Activated CD4-positive, alpha-beta T cell treated with anti-CD3 and anti-CD28 coated beads, Interleukin-2, amount 50 U/mL, for 48 hours (primary cell): Measurements from ENCODE around the gene MACROD1.
"Not testable (repeated sequence)": the region's sequence is repeated elsewhere in the genome, so short reads cannot be mapped to it uniquely, and the experiment has no call there.

Source experiments
- DNase-seq, 2 experiments: peaks; one replicate each; pipeline ENCODE4 v3.0.0-alpha.2; 2020

Gene MACROD1

DNA sequence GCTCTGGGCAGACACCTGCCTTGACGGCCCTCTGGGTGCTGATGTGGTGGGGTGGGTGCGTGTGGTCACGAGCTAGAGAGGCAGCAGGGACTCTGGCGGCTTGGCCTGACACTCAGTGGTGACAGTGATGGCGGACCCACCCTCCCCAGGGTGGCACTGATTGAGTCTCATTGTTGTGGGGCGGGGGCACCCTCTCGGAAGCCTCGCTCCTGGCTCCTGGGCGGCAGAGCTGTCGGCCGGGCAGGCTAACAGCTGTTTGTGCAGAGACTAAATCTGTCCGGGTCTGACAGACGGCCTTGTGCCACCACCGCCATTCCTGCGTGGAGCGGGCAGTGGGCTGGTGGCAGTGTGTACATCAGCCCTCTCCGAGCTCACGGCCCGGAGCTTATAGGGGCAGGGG lies 114.6 kb downstream of the MACROD1 start:
- no peak for DNase-seq

DNA sequence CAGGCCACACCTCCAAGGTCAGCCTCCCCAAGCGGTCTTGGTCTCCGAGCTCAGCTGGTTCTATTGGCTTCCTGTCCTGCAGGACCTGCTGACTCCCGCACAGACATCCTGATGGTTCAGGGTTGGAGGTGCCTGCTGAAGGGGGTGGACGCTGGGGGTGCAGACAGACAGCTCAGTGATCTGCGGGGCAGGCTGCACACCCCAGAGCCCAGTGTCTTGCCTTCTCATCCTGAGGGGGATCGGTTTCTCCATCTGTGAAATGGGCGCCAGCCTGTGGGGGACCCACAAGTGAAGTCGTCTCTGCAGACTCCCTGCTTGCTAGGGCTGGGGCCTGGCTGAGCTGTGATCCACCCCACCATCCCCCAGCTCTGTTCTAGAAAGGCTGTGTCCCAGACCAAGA lies 116.4 kb downstream of the MACROD1 start:
- no peak for DNase-seq

DNA sequence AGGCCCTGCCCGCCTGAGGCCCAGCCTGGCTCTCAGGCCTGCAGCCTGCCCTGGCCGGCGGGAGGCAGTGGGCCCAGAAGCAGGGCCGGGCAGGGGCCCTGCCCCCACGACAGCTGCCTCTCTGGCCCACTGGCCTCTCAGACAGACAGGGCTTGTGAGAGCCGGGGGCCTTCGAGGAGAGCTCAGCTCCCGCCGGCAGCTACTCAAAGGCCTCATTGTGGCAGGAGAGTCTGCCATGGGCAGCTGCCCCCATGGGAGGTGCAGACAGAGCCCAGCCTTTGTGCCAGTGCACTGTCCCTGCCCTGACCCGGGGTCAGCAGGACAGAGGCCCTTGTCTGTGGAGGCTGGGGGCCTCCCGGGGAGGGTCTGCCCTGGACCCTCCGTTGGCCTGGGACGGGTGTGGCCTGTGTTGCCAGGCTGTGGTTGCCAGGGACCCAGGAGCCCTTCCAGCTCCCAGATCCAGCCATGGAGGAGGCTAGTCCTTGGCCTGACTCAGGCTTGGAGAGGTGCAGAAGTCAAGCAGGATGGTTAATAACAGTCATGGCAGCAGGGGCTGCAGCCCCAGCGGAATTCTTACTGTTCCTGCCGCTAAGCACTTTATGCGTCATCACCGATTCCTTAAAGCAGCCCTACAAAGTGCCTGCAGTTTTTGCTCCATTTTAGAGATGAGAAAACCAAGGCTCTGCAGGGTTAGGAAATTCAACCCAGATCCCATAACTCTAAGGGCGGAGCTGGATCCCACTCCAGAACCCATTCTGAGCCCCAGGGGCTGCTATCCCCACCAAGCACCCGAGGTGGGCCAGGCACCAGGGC lies 117.7 kb downstream of the MACROD1 start:
- DNase-seq = no peak

DNA sequence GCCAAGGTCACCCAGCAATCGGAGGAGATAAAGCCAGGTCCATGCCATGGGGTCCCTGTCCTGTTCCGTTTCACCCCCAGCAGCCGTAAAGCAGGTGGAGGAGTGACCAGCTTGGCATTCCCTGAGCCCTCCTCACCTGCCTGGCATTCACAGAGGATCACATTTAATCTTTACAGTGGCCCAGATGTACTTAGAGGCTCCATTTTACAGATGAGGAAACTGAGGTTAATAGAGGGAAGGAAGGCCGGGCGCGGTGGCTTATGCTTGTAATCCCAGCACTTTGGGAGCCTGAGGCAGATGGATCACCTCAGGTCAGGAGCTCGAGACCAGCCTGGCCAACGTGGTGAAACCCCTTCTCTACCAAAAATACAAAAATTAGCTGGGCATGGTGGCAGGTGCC lies 118.5 kb downstream of the MACROD1 start:
- DNase-seq = not testable (repeated sequence)

DNA sequence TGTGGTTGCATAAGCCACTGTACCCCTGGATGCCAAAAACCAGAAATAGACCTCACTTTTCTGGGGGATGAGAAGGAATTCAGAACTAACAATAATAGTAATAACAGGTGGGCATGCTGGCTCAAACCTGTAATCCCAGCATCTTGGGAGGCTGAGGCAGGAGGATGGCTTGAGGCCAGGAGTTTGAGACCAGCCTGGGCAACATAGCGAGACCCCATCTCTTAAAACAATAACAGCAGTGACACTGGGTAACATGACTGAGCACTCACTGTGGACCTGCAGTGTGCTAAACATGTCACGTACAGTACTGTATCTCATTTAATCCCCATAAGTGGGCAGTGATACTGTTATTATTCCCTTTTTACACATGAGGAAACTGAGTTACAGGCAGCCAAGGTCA lies 120.2 kb downstream of the MACROD1 start:
- no peak for DNase-seq

DNA sequence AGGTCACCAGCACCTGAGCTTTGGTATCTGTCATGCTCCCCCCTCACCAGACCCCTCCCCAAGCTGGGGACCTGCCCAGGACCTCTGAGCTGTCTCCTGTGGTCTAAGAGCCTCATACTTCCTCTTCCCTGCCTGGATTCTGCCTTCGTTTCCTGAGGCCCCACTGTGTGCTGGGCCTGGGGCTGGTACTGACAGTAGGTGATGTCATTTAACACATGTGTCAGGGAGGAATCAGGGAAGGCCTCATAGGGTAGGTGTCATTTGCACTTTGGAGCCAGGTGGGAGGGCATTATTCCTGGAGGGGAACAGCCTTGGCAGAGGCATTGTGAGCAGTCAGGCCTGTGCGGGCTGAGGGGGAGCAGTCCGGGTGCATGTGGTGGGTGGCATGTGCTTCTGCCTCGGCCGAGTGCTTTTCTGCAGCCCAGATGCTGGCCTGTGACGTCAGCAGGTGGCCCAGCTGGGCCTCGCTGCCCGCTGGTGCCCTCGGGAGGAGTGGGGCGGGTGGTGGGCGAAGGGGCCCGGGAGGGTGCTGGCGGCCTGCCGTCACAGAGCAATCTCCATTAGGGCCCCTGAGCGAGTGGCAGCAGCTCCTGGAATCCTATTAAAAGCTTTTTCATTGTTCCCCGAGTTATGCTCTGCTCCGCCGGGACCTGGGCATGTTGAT lies 121.1 kb downstream of the MACROD1 start:
- DNase-seq = no peak

DNA sequence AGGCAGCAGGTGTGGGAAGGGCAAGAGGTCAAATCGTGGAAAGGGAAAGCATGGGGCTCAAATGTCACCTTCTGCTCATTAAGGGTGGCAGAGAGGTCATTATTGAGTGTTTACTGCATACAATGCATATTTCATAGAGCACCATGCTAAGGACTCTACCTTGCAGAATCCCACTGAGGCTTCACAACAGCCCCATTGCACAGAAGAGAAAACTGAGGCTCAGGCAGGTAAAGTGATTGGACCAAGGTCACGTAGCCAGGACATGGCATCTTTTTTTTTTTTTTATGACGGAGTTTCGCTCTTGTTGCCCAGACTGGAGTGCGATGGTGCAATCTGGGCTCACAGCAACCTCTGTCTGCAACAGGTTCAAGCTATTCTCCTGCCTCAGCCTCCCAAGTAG lies 122.4 kb downstream of the MACROD1 start:
- DNase-seq = no peak

GRCh38 chr11:64042301-64042700 lies 123.6 kb downstream of the MACROD1 start:
- no peak for DNase-seq

DNA sequence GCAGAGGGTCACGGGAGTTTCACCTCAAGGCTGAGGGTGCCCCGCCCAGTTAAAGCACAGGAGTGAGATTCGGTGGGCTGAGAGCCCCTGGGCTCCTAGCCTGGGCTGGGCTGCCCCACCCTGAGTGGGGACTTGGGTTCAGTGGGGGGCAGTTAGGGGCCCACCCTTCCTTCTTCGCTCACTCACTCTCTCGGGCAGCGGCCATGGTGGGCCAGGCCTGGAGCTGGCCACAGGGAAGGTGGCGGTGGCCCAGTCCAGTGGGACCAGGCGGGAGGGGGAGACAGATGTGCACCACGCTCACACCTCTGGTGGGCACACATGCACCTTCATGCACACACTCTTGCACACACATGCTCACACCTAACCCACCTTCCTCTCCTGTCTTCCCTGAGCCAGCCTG lies 124.1 kb downstream of the MACROD1 start:
- DNase-seq = no peak

DNA sequence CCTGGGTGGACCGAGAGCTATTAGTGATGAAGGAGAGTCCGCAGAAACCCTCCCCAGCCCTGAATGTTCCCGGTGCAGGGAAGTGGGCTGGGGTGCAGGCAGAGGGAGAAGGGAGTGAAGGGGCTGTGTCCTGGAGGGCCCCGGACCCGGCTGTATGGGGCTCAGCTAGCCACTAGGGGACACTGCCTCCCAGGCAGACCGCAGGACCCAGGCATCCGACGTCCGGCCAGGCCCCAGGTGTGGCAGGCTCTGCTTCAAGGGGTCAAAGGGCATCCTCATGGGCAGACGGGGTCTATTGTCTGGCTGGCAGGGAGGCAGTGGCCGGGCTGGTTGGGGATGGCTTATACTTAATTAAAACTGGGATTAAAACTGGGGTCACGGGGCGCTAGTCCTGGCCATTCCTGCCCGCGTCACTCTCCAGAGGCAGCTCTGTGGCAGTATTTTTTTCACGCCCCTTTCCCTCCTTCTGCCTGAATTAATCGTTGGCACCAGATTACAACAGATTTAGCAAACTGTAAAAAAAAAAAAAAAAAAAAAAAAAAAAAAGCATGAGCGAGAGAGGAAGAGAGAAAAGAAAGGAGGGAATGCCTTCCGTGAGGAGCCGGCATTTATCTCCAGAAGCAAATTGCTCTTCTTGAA lies 125.1 kb downstream of the MACROD1 start:
- DNase-seq = no peak

GRCh38 chr11:64039012-64039665 lies 126.8 kb downstream of the MACROD1 start:
- DNase-seq = no peak

DNA sequence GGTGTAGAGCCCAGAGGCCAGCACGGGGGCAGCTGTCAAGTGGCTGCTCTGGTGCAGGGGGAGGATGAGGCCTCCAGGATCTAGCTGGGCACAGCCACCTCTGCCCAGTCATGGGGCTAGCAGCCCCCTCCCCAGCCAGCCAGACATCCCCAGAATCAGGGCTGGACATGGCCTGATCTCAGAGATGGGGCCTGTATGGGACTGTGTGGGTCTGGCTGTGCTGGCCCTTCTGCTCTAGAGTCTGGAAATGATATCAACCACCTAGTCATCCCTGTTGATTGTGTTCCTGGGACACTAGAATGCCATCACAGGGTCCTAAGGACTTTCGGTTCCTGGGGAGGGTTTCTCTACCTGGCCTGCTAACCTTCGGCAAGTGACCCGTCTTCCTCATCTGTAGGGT lies 127.4 kb downstream of the MACROD1 start:
- no peak for DNase-seq

DNA sequence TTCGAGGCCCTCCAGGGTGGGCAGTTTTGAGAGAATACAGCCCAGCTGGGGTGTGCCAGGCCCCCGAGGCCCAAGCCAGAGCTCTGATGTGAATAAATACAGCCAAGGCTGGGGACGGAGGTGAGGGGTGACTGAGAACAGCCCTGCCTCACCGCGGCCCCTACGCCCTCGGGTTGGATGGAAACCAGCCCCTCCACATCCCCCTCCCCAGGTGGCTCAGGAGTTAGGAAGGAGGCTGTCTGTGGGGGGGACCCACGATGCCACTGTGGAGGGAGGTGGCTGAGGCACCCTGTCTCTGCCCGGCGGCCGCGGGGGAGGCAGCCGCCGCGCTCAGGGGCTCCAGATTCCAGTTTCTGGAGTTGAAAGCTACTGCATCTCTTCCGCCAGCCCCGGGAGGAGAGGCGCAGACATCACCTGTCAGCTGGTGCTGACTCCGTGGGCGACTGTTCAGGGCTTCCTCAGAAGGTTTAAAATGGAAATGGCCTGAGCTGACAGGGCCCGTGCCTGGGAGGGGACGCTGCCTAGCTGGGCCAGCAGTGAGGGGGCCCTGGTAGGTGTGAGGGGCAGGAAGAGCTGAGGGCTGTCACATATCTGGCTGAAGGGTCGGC lies 128.8 kb downstream of the MACROD1 start:
- DNase-seq = no peak

- DNase-seq = no peak
Measured at GRCh38 chr11:64036087-64037026, 129.6 kb downstream of the MACROD1 start.

DNA sequence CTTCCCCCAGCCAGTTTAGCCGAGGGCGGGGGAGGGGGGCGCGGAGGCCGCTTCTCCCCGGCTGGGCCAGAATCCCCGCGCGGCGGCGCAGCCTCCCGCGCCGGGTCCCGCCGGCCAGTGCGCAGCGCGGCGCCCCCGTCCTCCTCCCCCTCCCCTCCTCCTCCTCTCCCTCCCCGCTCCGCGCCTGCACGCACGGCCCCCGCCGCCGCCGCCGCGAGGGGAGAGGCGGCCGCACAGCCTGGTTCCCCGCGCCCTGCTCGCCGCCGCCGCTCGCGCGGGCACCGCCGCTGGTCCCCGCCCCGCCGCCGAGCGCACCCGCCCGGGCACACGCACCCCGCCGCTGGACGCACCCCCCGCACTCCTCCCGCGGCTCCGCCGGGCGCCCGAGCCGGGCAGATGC lies 130.3 kb downstream of the MACROD1 start, which contains the start of gene FLRT1:
TSS of gene FLRT1 (plus strand) at position 356 of the 400 bp plus-strand sequence. CDS start 80,337 bp downstream, outside the sequence.
- DNase-seq = no peak

DNA sequence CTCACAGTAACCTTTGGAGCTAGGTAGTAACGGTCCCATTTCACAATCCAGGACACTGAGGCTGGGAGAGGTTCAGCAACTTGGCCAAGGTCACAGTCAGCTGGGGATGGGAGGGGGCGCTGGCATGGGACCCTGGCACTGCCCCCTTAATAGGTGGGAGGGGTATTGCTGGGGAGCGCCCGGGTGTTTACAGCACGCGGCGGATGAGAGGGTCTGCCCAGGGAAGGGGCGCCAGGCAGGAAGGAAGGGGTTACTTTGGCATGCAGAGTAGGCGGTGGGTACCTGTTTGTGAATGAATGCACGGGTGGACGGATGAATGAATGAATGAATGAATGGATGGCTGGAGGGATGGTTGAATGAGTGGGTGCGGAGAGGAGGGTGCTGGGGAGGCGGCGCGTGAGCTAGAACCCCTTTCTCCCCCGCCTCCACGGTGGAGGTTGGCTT lies 130.8 kb downstream of the MACROD1 start:
- no peak for DNase-seq

- DNase-seq = no peak
Measured at GRCh38 chr11:64034411-64034811, 131.5 kb downstream of the MACROD1 start.

GRCh38 chr11:64032050-64032449 lies 133.9 kb downstream of the MACROD1 start:
- no peak for DNase-seq

DNA sequence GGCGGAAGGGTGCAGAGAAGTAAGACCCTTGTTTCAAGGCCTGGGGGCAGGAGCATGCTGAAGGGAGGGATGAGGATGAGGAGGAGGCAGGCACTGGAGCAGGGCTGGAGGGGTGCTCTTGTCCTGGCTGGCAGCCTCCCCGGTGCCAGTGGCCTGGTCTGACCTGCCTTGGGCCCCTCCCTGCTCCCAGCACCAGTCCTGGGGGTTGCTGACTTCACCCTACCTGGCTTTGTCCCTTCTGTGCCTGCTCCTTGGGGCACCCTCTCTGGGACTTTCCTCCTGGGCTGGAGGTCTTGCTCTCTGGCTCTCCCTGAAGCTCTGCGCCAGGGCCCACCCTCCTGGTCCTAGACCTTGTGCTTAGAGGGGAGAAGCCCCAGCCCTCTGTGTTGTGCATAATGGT lies 134.9 kb downstream of the MACROD1 start:
- no peak for DNase-seq

DNA sequence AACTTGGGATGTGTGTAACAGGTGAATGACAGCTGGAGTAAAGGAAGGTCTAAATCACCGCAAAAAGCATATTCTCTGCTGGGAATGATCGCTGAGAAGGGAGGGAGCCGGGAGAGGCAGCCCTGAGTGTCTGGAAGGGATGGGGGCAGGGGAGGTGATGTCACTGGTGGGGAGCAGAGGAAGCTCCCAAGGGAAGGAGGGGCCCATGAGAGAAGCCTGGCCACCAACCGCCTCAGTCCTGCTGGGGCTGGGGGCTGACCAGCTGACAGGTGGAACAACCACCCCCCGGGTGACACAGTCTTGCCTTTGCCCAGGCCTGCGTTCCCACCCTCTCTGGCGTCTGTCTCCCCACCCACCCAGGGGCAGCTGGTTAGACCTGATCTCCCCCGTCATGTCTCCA lies 136.1 kb downstream of the MACROD1 start:
- DNase-seq = no peak

DNA sequence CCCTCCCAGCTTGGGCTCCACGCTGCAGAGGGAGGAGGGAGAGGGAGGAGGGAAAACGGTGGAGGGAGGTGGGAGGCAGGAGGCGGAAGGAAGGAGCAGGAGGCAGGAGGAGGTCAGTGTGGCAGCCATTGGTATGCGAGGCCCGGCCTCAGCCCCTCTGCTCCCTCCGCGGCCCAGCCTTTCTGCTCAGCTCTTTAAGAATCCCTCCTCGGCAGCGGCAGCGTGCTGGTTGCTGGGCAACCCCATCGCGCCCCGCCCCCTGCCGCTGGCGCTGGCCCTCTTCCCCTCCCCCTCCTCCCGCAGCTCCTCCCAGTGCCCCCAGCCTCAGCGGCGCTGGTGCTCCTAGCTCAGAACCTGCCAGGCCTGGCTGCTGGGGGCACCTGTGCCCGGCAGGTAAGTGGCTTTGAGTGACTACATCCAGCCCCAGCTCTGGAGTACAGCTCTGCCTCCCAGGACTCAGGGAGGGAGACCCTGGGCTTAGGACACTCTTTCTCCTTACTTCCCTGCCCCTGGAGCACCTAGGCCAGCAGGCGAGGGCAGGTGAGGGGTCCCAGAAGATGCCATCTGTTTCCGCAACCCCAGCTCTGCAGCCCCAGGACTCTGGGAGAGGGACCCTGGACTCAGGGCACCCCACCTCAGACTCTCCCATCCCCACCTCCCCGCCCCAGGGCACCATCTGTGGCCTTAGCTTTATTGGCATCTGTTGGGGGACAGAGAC lies 137.4 kb downstream of the MACROD1 start:
- DNase-seq = no peak
